SK-N-SH treated with all-trans-retinoic acid at 6 μM for 48 hours (cell line): ENCODE results near the gene SFRP2.

Experiments
- ATAC-seq: fragments of 200-7000 bp; cut with Tn5 transposase; 3 replicates; pipeline ENCODE4 v1.9.1; 2020; ENCODE audit warnings: mild to moderate bottlenecking, moderate library complexity
- ARNTL ChIP-seq: fragments of 450-650 bp; formaldehyde crosslinking; IDR thresholded peaks from 2 replicates; pipeline ENCODE4 v1.5.0; 2020; ENCODE audit warnings: low read depth, mild to moderate bottlenecking, moderate library complexity, borderline replicate concordance
- BACH2 ChIP-seq: fragments of 250-450 bp; sonication (Bioruptor Pico); IDR thresholded peaks from 2 replicates; pipeline ENCODE4 v1.9.0; 2021; ENCODE audit warnings: mild to moderate bottlenecking, borderline replicate concordance
- CREB5 ChIP-seq: fragments of 250-450 bp; sonication (Bioruptor Pico); IDR thresholded peaks from 2 replicates; pipeline ENCODE4 v1.5.1; 2020; ENCODE audit warnings: low read depth, mild to moderate bottlenecking, moderate library complexity
- CSDC2 ChIP-seq: fragments of 250-450 bp; sonication (Bioruptor Pico); IDR thresholded peaks from 2 replicates; pipeline ENCODE4 v1.5.0; 2020; ENCODE audit warnings: mild to moderate bottlenecking, moderate library complexity
- CSRNP3 ChIP-seq: fragments of 250-450 bp; sonication (Bioruptor Pico); IDR thresholded peaks from 2 replicates; pipeline ENCODE4 v1.5.1; 2021; ENCODE audit warnings: mild to moderate bottlenecking, moderate library complexity
- ESRRG ChIP-seq: fragments of 250-450 bp; sonication (Bioruptor Pico); IDR thresholded peaks from 2 replicates; pipeline ENCODE4 v1.6.1; 2021; ENCODE audit warnings: mild to moderate bottlenecking
- GLIS3 ChIP-seq: fragments of 250-450 bp; sonication (Bioruptor Pico); IDR thresholded peaks from 2 replicates; pipeline ENCODE4 v1.5.0; 2020; ENCODE audit warnings: mild to moderate bottlenecking, moderate library complexity
- ISL1 ChIP-seq: fragments of 250-450 bp; sonication (Bioruptor Pico); IDR thresholded peaks from 2 replicates; pipeline ENCODE4 v2.1.2; 2022; ENCODE audit warnings: mild to moderate bottlenecking, moderate library complexity
- OSR1 ChIP-seq: fragments of 250-450 bp; sonication (Bioruptor Pico); IDR thresholded peaks from 2 replicates; pipeline ENCODE4 v1.8.0; 2022; ENCODE audit warnings: moderate library complexity, mild to moderate bottlenecking, inconsistent platforms
- PATZ1 ChIP-seq: fragments of 250-450 bp; sonication (Bioruptor Pico); IDR thresholded peaks from 2 replicates; pipeline ENCODE4 v1.8.0; 2020; ENCODE audit warnings: mild to moderate bottlenecking, moderate library complexity, borderline replicate concordance
- POU6F1 ChIP-seq: fragments of 250-450 bp; sonication (Bioruptor Pico); IDR thresholded peaks from 2 replicates; pipeline ENCODE4 v1.8.0; 2021; ENCODE audit warnings: low read depth, mild to moderate bottlenecking, moderate library complexity, borderline replicate concordance
- PPARA ChIP-seq: fragments of 250-450 bp; sonication (Bioruptor Pico); IDR thresholded peaks from 2 replicates; pipeline ENCODE4 v1.5.0; 2020; ENCODE audit warnings: mild to moderate bottlenecking, borderline replicate concordance
- RARB ChIP-seq: fragments of 250-450 bp; sonication (Bioruptor Pico); IDR thresholded peaks from 2 replicates; pipeline ENCODE4 v1.8.0; 2021; ENCODE audit warnings: mild to moderate bottlenecking, moderate library complexity
- SNAI2 ChIP-seq: fragments of 250-450 bp; sonication (Bioruptor Pico); IDR thresholded peaks from 2 replicates; pipeline ENCODE4 v1.5.0; 2020; ENCODE audit warnings: mild to moderate bottlenecking, moderate library complexity
- TCF4 ChIP-seq: fragments of 250-450 bp; sonication (Bioruptor Pico); IDR thresholded peaks from 2 replicates; pipeline ENCODE4 v1.8.0; 2021; ENCODE audit warnings: mild to moderate bottlenecking, moderate library complexity, borderline replicate concordance
- TOX ChIP-seq: fragments of 250-450 bp; sonication (Bioruptor Pico); IDR thresholded peaks from 2 replicates; pipeline ENCODE4 v1.8.0; 2021; ENCODE audit warnings: mild to moderate bottlenecking, moderate library complexity, borderline replicate concordance
- TSHZ2 ChIP-seq: fragments of 250-450 bp; sonication (Bioruptor Pico); IDR thresholded peaks from 2 replicates; pipeline ENCODE4 v1.5.0; 2020; ENCODE audit warnings: mild to moderate bottlenecking, moderate library complexity
- ZC3H10 ChIP-seq: fragments of 250-450 bp; sonication (Bioruptor Pico); IDR thresholded peaks from 2 replicates; pipeline ENCODE4 v1.5.1; 2021; ENCODE audit warnings: mild to moderate bottlenecking, moderate library complexity
- ZFP30 ChIP-seq: fragments of 450-650 bp; formaldehyde crosslinking; IDR thresholded peaks from 2 replicates; pipeline ENCODE4 v1.5.0; 2022; ENCODE audit warnings: mild to moderate bottlenecking, moderate library complexity
- ZNF565 ChIP-seq: fragments of 450-650 bp; formaldehyde crosslinking; conservative IDR thresholded peaks from 2 replicates; pipeline ENCODE4 v1.5.0; 2020; ENCODE audit warnings: low read depth, mild to moderate bottlenecking, moderate library complexity
- ZNF8 ChIP-seq: fragments of 450-650 bp; formaldehyde crosslinking; IDR thresholded peaks from 2 replicates; pipeline ENCODE4 v1.5.0; 2020; ENCODE audit warnings: mild to moderate bottlenecking, moderate library complexity

SFRP2 gene

GRCh38 chr4:153832720-153833287, 43.9 kb upstream of the SFRP2 start:
- TF ChIP-seq SNAI2 (CRISPR knock-in tag) (no peak), RARB (CRISPR knock-in tag) (no peak), CSRNP3 (CRISPR knock-in tag) (no peak), PATZ1 (CRISPR knock-in tag) (no peak), TOX (CRISPR knock-in tag) (no peak), OSR1 (CRISPR knock-in tag) (no peak), ZC3H10 (CRISPR knock-in tag) (no peak), ZFP30 (CRISPR knock-in tag) (no peak), CSDC2 (CRISPR knock-in tag) (no peak), ZNF8 (CRISPR knock-in tag) (no peak), TSHZ2 (CRISPR knock-in tag) (no peak), BACH2 (CRISPR knock-in tag) (no peak), POU6F1 (CRISPR knock-in tag) (no peak), ISL1 (CRISPR knock-in tag) (no peak), TCF4 (CRISPR knock-in tag) (no peak), ZNF565 (no peak)
- no peak for ATAC-seq

- no peak for ATAC-seq
- TF ChIP-seq BACH2 (CRISPR knock-in tag), result no peak
- no peak for TF ChIP-seq PPARA (CRISPR knock-in tag)
- TF ChIP-seq TOX (CRISPR knock-in tag), result no peak
- TF ChIP-seq GLIS3, result no peak
- no peak for TF ChIP-seq ARNTL (CRISPR knock-in tag)
- no peak for TF ChIP-seq ESRRG (CRISPR knock-in tag)
- no peak for TF ChIP-seq ISL1 (CRISPR knock-in tag)
- no peak for TF ChIP-seq CSDC2 (CRISPR knock-in tag)
- no peak for TF ChIP-seq OSR1 (CRISPR knock-in tag)
- TF ChIP-seq SNAI2 (CRISPR knock-in tag), result no peak
- TF ChIP-seq ZC3H10 (CRISPR knock-in tag), result no peak
- TF ChIP-seq CSRNP3 (CRISPR knock-in tag), result no peak
- no peak for TF ChIP-seq CREB5 (CRISPR knock-in tag)
- TF ChIP-seq ZFP30 (CRISPR knock-in tag), result no peak
- TF ChIP-seq, all 23 proteins: peak for 0
Measured at GRCh38 chr4:153832054-153832453, 43.2 kb upstream of the SFRP2 start.
